ENCODE measurements around the gene CD300LF. TPM values are rescaled to one million over a fixed set of nuclear protein-coding genes. Genes with fewer than 3 reads are reported as not detected.
A peak's percentile ranks its signal among the peaks of the same experiment; 100 is the strongest.

The CD300LF gene
- total RNA-seq, 1 experiment from 2014 or later: not detected

DNA sequence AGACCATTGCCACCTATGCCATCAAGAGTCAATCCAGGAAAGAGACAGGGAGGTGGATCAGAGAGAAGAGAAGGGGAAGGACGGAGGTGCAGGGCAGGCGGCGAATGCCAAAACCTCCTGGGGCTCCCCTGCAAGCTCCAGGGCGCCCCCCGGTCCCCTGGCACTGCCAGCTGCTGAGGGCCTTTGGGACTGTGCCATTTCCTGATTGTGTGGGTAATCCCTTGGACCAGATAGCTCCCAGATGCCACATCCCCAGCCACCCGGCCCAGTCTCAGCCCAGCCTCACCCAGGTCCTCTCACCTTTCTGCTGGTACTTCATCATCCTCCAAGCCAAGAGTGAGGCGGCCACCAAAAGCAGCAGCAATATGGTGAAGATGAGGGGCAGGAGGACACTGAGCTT, 14.7 kb downstream of the CD300LF start:
- no peak for DNase-seq (ENCODE audit: low spot score)
- in situ Hi-C loops (cut with HindIII; ENCODE audit: low sequenced_read_pairs): no loop called here

DNA sequence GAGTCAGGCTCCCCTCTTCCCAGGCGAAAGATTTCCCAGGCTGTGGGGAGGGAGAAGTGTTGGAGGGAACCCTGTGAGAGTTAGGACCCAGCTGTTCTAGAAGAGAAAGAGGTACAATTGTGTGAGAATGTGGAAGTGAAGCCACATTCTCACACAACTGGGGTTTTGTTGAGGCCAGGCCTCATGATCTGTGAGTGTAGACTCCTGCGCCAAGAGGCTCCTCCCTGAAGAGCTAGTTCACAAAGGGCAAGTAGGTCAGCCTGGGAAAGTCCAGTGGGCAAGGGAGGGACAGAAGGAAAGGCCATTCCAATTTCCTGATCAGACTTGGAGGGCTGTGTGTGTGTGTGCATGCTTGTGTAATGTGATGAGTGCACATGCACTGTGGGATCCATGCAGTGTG, 15.2 kb downstream of the CD300LF start:
- in situ Hi-C loops (cut with HindIII; ENCODE audit: low sequenced_read_pairs): no loop called here
- no peak for DNase-seq (ENCODE audit: low spot score)

- in situ Hi-C loops (cut with HindIII; ENCODE audit: low sequenced_read_pairs): no loop called here
- DNase-seq (ENCODE audit: low spot score): no peak
Observed at GRCh38 chr17:74695629-74696028, 17.1 kb downstream of the CD300LF start.

- in situ Hi-C loops (cut with HindIII; ENCODE audit: low sequenced_read_pairs): no loop called here
- DNase-seq (ENCODE audit: low spot score): no peak
Observed at GRCh38 chr17:74694081-74694480, 18.6 kb downstream of the CD300LF start.

GRCh38 chr17:74691151-74691550, 21.6 kb downstream of the CD300LF start:
- DNase-seq (ENCODE audit: low spot score): no peak
- in situ Hi-C loops (cut with HindIII; ENCODE audit: low sequenced_read_pairs): no loop called here

DNA sequence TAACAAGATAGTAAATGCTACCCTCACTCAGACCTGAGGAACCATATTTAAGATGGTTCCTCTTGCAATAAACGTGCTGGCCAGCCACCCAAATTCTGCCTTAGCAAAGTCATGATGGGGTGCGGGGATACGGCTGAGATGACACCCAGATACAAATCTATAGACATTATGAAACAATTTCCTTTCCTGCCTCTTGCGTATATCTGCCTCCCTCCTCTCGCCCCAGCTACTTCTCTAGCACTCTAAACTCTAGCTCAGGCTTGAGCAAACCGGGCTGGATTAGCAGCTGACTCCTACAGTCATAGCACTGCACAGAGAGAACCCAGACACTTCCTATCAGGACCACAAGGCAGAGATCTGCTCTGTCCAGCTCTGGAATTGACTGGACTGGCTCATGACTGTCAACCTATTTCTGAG, 22.3 kb downstream of the CD300LF start:
- in situ Hi-C loops (cut with HindIII; ENCODE audit: low sequenced_read_pairs): no loop called here
- no peak for DNase-seq (ENCODE audit: low spot score)

DNA sequence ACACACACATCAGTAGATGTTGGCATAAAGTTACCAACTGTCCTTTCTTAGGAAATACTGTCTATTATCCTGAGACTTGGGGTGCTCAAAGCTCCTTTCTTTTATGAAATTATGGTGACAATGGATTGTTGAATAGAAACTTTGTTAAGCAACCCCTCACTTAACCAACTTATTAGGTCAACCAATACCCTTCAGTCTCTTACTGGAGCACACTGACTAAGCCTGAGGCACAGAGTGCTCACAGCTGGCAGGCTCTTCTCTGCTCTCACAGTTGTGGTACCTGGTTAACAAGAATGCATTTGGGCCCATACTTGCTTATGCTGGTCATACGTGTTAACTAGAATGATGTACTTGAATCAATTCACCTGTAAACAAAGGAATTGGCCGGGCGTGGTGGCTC, 24.8 kb downstream of the CD300LF start:
- no peak for DNase-seq (ENCODE audit: low spot score)
- in situ Hi-C loops (cut with HindIII; ENCODE audit: low sequenced_read_pairs): no loop called here

GRCh38 chr17:74686761-74687160, 26.0 kb downstream of the CD300LF start:
- in situ Hi-C loops (cut with HindIII; ENCODE audit: low sequenced_read_pairs): no loop called here
- peak; percentile 45 for DNase-seq (ENCODE audit: low spot score)

DNA sequence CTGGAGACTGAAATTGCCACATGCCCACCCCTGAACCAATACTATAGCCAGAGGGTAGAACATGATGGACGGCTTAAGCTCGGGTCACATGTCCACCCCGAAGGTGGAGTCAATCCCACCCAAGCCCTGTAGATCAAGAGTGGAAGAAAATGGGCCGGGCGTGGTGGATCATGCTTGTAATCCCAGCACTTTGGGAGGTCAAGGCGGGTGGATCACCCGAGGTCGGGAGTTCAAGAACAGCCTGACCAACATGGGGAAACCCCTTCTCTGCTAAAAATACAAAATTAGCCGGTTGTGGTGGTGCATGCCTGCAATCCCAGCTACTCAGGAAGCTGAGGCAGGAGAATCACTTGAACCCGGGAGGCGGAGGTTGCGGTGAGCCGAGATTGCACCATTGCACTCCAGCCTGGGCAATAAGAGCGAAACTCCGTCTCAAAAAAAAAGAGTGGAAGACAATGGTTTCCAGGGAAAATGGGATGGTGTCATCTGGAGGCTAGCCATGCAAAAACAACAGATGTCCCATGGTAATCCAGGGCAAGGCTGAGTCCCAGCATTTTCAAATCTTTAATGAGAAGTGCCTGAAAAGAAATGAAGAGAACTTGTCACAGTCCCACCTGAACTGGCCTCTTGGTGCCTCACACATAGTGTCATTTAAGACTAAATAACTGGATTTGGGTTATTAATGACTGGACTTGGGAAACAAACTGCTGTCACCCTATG, 30.1 kb downstream of the CD300LF start:
- DNase-seq (ENCODE audit: low spot score): peak; percentile 77
- in situ Hi-C loops (cut with HindIII; ENCODE audit: low sequenced_read_pairs): no loop called here

GRCh38 chr17:74682028-74682427, 30.7 kb downstream of the CD300LF start:
- DNase-seq (ENCODE audit: low spot score): no peak
- in situ Hi-C loops (cut with HindIII; ENCODE audit: low sequenced_read_pairs): no loop called here

DNA sequence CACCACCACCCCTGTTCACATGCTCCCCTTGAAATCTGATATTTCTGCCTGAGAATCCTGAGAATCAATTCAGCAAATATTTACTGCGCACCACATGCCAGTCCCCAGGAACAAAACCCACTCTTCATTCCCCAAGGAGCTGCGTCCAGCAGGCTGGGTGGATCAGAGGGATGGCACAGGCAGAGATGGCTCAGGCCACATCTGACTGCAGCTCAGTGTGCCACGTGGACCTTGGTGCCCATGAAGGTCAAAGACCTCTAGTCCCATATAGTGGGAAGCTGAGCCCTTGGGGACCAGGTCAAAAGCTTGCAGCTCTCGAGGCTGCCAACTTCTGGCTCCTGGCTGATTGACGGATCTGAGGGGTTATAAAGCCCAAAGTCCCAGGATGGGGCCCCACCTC, 31.8 kb downstream of the CD300LF start:
- in situ Hi-C loops (cut with HindIII; ENCODE audit: low sequenced_read_pairs): no loop called here
- DNase-seq (ENCODE audit: low spot score): no peak

DNA sequence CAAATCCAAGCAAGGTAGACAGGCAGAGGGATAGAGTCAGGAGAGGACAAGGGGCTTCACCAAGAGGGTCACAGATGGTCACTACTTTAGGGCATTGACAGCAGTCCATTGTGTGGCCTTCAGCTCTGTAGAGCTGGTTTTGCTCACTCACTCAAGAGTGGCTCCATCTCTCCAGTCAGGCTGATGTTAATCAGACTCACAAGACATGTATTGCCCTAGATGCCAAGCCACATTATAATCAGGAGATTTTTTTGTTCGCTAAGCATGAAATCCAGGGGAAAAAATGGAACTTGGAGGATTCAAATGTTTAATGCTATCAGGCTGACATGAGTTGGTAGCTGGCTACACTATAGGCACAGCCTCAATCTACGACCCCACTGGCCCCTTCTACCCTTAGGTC, 32.5 kb downstream of the CD300LF start:
- in situ Hi-C loops (cut with HindIII; ENCODE audit: low sequenced_read_pairs): no loop called here
- no peak for DNase-seq (ENCODE audit: low spot score)

- DNase-seq (ENCODE audit: low spot score): no peak
- in situ Hi-C loops (cut with HindIII; ENCODE audit: low sequenced_read_pairs): no loop called here
Observed at GRCh38 chr17:74679374-74679773, 33.3 kb downstream of the CD300LF start.

DNA sequence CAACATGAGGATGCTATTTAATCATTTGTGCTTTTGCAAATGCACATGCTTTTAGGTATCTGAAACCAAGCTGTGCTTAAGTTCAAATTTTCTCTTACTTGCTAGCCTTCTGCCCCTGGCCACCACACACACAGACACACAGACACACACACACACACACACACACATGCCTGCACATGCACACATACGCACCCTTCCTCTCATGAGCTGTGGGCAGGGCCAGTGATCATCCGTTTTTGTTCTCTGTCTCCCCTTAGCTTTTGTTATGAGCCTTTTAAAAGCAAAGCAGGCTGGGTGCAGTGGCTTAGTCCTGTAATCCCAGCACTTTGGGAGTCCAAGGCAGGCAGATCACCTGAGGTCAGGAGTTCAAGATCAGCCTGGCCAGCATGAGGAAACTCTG, 34.2 kb downstream of the CD300LF start:
- no peak for DNase-seq (ENCODE audit: low spot score)
- in situ Hi-C loops (cut with HindIII; ENCODE audit: low sequenced_read_pairs): no loop called here

DNA sequence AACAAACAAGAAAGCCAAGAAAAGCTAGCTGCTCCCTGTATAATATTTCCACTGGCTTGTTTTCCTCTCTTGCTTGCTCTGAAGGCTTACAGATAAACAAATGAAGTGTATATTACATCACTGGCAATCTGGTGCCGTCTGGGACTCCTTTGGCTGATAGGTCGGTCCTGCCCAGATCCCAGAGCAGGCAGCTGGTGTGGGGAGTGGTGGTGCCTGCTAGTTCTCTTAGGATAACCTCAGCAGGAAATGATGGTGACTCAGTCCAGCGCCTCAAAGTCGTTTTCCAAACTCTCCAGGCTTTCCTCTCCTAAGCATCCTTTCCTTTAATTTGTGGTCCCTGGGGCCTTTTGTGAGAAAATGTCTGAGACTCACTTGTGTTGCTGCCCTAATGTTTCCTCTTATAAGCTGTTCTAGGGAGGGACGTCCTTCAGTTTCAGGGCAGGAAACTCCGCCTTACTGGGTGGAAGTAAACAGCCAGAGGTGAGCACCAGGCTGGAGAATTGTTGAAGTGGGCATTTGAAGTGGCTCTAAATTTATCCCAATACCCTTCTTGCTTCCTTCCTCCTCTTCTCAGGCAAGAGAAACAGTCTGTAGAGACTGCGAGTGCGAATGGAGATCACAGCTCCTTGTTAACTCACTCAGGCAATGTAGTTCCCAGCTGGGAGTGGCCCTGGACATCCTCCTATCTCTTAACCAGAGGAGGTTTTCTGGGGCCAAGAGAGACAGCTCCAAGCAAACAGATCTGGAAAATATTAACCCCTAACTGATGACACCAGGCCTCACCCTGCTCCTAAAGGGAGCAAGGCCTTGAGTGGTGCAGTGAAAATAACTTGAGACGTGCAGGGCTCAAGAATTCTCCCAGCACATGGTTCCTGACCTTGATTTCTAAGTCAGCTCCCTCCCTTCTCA, 34.9 kb downstream of the CD300LF start:
- DNase-seq (ENCODE audit: low spot score): peak; percentile 97
- in situ Hi-C loops (cut with HindIII; ENCODE audit: low sequenced_read_pairs): no loop called here

DNA sequence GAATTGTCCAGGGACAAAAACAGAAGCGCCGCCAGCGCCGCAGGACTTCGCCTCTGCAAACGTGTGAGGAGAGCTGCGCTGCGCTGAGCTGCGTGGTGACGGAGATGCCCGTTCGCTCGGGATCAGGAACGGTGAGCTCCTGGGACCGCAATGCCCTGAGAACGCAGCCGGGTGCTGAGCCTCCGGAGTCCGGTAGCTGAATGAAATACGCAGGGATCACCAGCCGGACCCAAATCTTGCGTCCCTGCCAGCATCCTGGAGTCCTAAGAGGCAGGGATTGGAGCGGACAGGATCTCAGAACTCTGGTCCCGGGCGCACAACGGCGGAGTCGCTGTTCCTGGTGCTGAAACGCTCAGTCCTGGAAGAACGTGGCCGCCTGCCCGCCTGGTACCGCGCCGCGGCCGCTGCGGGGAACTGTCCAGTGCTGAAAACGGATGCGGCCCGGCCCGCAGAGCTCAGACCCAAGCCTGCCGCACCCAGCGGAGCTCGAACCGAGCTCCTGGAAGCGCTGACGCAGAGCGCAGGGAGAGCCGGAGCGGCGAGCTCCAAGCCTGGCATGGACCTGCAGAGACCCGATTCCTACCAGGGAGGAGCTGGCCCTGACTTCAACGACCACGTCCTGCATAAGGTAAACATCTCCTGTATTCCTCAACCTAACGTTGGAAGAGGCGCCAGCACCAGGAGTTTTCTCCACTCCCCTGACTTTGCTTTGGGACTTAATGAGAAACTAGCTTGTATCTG, 41.5 kb downstream of the CD300LF start:
- peak; percentile 84 for DNase-seq (ENCODE audit: low spot score)
- in situ Hi-C loops (cut with HindIII; ENCODE audit: low sequenced_read_pairs): no loop called here

GRCh38 chr17:74670329-74670728, 42.4 kb downstream of the CD300LF start:
- in situ Hi-C loops (cut with HindIII; ENCODE audit: low sequenced_read_pairs): no loop called here
- peak; percentile 55 for DNase-seq (ENCODE audit: low spot score)

DNA sequence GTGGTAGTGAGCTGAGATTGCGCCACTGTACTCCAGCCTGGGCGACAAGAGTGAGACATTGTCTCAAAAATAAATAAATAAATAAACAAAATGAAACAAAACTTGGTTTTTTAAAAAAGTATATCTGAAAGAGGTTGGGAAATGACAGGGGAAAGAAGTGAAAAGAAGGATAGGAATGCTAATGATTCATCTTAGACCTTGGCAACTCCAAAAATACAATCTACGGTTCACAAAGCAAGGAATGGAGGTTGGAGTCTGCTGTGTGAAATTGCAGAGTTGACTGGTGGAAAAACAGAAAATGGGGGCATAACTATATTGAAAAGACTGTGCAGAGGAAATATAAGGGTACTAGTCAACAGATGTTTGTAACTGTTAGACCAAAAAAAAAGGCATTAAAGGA, 49.2 kb downstream of the CD300LF start:
- in situ Hi-C loops (cut with HindIII; ENCODE audit: low sequenced_read_pairs): no loop called here
- no peak for DNase-seq (ENCODE audit: low spot score)

DNA sequence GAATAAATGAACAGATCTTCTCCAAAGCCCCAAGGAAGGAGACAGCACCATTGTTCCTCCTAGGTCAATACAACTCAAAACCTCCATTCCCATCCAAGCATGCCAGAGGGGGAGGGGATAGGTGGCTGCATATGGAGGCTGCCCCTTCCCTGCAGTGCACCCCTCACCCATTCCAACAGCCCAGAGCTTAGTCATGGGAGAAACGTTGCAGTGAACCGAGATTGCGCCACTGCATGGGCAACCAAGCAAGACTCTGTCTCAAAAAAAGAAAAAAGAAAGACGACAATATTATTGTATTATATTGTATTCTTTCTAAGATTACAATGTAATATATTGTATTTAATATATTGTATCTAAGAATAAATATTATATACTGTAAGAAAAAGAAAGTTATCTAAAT, 52.8 kb downstream of the CD300LF start:
- no peak for DNase-seq (ENCODE audit: low spot score)
- in situ Hi-C loops (cut with HindIII; ENCODE audit: low sequenced_read_pairs): no loop called here

- no peak for DNase-seq (ENCODE audit: low spot score)
- in situ Hi-C loops (cut with HindIII; ENCODE audit: low sequenced_read_pairs): no loop called here
Observed at GRCh38 chr17:74658620-74659019, 54.1 kb downstream of the CD300LF start.
